HG03521 (cell line): ENCODE results near the gene SERF1A.
"Not testable (repeated sequence)": the region's sequence is repeated elsewhere in the genome, so short reads cannot be mapped to it uniquely, and the experiment has no call there.

Experiments used
- ATAC-seq: cut with Tn5 transposase; IDR thresholded peaks from one replicate; pipeline ENCODE4 v1.9.1; 2021; ENCODE audit warnings: mild to moderate bottlenecking, moderate library complexity; ENCODE audit not compliant: unreplicated experiment

The SERF1A gene

GRCh38 chr5:70900533-70901271 is at the start of gene SERF1A:
Gene SERF1A (plus strand): TSS chr5:70900669. CDS start chr5:70900870, 201 bp downstream.
- ATAC-seq, result peak; percentile 94

DNA sequence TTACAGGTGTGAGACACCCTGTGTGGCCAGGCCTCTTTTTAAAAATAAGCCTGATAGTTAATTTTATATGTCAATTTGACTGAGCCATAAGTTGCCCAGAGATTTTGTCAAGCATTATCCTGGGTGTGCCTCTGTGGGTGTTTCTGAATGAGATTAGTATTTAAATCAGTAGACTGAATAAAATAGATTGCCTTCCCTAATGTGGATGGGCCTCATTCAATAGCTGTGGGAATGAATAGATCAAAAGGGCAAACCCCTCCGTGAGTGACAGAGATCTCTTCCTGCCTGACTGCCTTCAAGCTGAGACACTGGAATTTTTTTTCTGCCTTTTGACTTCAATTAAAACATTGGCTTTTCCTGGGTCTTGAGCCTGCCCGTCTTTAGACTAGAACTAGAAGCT is 33.7 kb upstream of the SERF1A start:
- ATAC-seq, result not testable (repeated sequence)

GRCh38 chr5:70870626-70871025 is 29.8 kb upstream of the SERF1A start:
- not testable (repeated sequence) for ATAC-seq

DNA sequence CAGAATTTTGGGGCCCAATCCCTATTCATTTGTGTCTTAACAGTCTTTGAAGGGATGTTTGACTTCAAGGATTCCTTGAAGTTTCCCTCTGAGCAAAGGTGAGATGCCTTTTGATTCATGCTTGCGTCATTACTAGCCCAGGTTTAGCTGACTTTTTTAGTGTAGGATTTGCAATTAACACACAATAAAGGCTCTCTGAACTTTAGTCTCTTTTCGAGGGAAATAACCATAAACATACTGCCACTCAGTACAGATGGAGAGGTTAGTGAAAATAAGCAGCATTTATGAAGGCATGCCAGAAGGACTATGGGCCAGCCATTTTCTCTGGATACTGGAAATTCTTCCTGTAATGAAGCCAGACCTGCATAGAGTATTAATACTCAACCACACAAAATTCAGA is 4.4 kb upstream of the SERF1A start:
- not testable (repeated sequence) for ATAC-seq

GRCh38 chr5:70901272-70901571 is 753 bp downstream of the SERF1A start:
- peak; percentile 9 for ATAC-seq

DNA sequence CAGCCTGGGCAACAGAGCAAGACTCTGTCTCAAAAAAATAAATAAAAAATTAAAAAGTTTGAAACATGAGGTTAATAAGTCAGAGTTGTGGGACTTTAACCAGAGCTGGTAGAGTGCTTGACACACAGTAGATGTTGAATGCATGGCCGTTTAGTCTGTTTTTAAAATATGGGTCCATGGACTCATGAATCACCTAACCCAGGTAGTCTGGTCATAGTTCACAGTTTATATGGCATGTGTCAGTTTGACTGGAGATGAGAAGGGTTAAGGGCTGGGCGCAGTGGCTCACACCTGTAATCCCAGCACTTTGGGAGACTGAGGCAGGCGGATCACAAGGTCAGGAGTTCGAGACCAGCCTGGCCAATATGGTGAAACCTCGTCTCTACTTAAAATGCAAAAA is 6.2 kb downstream of the SERF1A start:
- not testable (repeated sequence) for ATAC-seq

DNA sequence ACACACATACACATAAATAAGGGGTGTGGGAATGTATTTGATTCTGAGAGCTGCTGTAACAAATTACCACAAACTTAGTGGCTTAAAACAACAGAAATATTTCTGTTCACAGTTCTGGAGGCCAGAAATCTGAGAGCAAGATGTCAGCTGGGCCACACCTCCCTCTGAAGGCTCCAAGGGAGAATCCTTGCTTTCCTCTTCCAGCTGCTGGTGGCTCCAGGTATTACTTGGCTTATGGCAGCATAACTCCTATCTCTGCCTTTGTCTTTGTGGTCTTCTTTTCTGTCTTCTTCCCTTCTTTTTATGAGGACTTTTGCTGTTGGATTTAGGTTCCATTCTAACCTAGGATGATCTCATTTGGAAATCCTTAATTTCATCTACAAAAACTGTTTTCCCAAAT is 16.4 kb downstream of the SERF1A start:
- not testable (repeated sequence) for ATAC-seq

- peak; percentile 29 for ATAC-seq
Observed at GRCh38 chr5:70925211-70925562, 24.7 kb downstream of the SERF1A start.

DNA sequence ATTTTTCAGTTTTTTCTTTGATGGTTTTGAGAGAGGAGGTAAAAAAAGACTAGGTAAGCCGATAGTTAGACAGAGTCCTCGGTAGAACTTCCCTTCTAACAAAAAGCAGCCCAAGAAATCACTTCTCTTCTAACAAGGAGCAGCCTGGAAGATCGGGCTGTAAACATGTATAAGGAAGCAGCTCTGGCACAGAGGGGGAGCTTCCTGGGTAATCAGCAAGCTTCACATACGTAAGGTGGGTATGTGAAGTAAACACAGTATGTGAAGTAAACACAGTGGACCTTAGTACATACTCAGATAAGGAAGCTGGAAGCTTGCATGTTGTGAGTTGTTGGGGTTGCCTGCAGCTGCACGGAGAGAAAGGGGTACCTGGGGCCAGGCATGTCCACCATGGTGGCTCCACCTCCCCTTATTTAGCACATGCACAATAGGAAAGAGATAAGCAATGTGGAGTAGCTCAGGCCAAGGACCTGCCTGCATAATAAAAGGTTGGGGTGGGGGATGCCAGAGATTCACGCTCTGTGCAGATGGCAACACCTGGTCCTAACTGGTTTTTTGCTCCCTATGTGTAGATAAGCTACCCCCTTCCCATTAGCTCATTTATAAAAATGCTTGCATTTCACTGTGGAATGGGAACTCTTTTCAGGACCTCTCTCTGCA is 31.4 kb downstream of the SERF1A start:
- ATAC-seq, result not testable (repeated sequence)

DNA sequence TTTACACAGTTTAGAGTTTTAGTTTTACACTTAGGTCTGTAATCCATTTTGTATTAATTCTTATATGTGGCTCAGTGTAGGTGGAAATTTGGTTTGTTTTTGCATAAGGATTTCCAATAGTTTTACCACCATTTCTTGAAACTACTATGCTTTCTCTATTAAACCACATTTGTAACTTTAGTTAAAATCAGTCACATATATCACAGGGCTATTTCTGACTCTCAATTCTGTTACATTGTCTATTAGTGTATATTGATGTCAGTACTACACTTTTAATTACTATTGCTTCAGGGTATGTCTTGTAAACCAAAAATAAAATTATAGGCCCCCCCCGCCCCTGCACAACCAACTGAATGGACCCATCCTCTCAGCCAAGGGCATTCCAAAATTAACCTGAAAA is 32.1 kb downstream of the SERF1A start:
- not testable (repeated sequence) for ATAC-seq

GRCh38 chr5:70953068-70953467 is 52.6 kb downstream of the SERF1A start:
- not testable (repeated sequence) for ATAC-seq
